ENCODE measurements around the gene FKBP3.
"Not testable (repeated sequence)": the region's sequence is repeated elsewhere in the genome, so short reads cannot be mapped to it uniquely, and the experiment has no call there.

Gene FKBP3

GRCh38 chr14:45083976-45084722 lies 50.1 kb downstream of the FKBP3 start, which contains the start of gene PRPF39:
PRPF39 (plus strand) TSS chr14:45084116; CDS start chr14:45095240, 11,124 bp downstream.
- H3K4me1 Mint-ChIP-seq = peaks cover 54% of the 10 kb centered on the region
- peak within 1 kb of the TSS; percentile 95 for H3K4me3 Mint-ChIP-seq
- peak within 1 kb of the TSS; percentile 97 for H3K27ac Mint-ChIP-seq
- peak; percentile 98 for ATAC-seq
- H3K9me3 Mint-ChIP-seq = no peaks in the 10 kb centered on the region
- no peaks in the 10 kb centered on the region for H3K27me3 Mint-ChIP-seq
- peaks cover 7% of the 10 kb centered on the region for H3K36me3 Mint-ChIP-seq

GRCh38 chr14:45083617-45083975 lies 50.7 kb downstream of the FKBP3 start:
- Mint-ChIP-seq H3K27me3 (no peaks in the 10 kb centered on the region), H3K36me3 (peaks cover 7% of the 10 kb centered on the region), H3K27ac (peak overlapping the region; percentile 97), H3K9me3 (no peaks in the 10 kb centered on the region), H3K4me1 (peaks cover 49% of the 10 kb centered on the region), H3K4me3 (peak overlapping the region; percentile 95)
- ATAC-seq = no peak

GRCh38 chr14:45082420-45082819 lies 51.9 kb downstream of the FKBP3 start:
- Mint-ChIP-seq H3K4me3 (no peak overlapping the region), H3K4me1 (peaks cover 39% of the 10 kb centered on the region), H3K27me3 (no peaks in the 10 kb centered on the region), H3K9me3 (no peaks in the 10 kb centered on the region), H3K27ac (no peak overlapping the region), H3K36me3 (no peaks in the 10 kb centered on the region)
- no peak for ATAC-seq

GRCh38 chr14:45081096-45081495 lies 53.2 kb downstream of the FKBP3 start:
- not testable (repeated sequence) for H3K9me3 Mint-ChIP-seq, H3K36me3 Mint-ChIP-seq, ATAC-seq, H3K4me3 Mint-ChIP-seq, H3K27me3 Mint-ChIP-seq, H3K27ac Mint-ChIP-seq
- peaks cover 26% of the 10 kb centered on the region for H3K4me1 Mint-ChIP-seq

- ATAC-seq, H3K27me3 Mint-ChIP-seq, H3K36me3 Mint-ChIP-seq, H3K27ac Mint-ChIP-seq, H3K9me3 Mint-ChIP-seq, H3K4me3 Mint-ChIP-seq: not testable (repeated sequence)
- peaks cover 20% of the 10 kb centered on the region for H3K4me1 Mint-ChIP-seq
Measured at GRCh38 chr14:45080416-45080968, 53.8 kb downstream of the FKBP3 start.

GRCh38 chr14:45078323-45078722 lies 56.0 kb downstream of the FKBP3 start:
- no peaks in the 10 kb centered on the region for H3K36me3 Mint-ChIP-seq
- no peak for ATAC-seq
- no peak overlapping the region for H3K27ac Mint-ChIP-seq
- no peaks in the 10 kb centered on the region for H3K9me3 Mint-ChIP-seq
- H3K4me1 Mint-ChIP-seq = peaks cover 3% of the 10 kb centered on the region
- H3K27me3 Mint-ChIP-seq = no peaks in the 10 kb centered on the region
- H3K4me3 Mint-ChIP-seq = no peak overlapping the region

- ATAC-seq = no peak
- no peak overlapping the region for H3K4me3 Mint-ChIP-seq
- no peaks in the 10 kb centered on the region for H3K4me1 Mint-ChIP-seq
- H3K9me3 Mint-ChIP-seq = no peaks in the 10 kb centered on the region
- H3K27ac Mint-ChIP-seq = no peak overlapping the region
- H3K36me3 Mint-ChIP-seq = peaks cover 20% of the 10 kb centered on the region
- H3K27me3 Mint-ChIP-seq = no peaks in the 10 kb centered on the region
Measured at GRCh38 chr14:45073231-45073879, 60.9 kb downstream of the FKBP3 start.

- H3K9me3 Mint-ChIP-seq = no peaks in the 10 kb centered on the region
- H3K4me1 Mint-ChIP-seq = no peaks in the 10 kb centered on the region
Measured at GRCh38 chr14:45072126-45072525, 62.2 kb downstream of the FKBP3 start.

GRCh38 chr14:45070215-45070614 lies 64.1 kb downstream of the FKBP3 start:
- H3K4me3 Mint-ChIP-seq = no peak overlapping the region
- H3K27ac Mint-ChIP-seq = no peak overlapping the region
- H3K27me3 Mint-ChIP-seq = no peaks in the 10 kb centered on the region

More at GRCh38 chr14:45072126-45072525, 62.2 kb downstream of the FKBP3 start:
- H3K36me3 Mint-ChIP-seq = peaks cover 20% of the 10 kb centered on the region
- no peak overlapping the region for H3K4me3 Mint-ChIP-seq
- no peak overlapping the region for H3K27ac Mint-ChIP-seq
- no peaks in the 10 kb centered on the region for H3K27me3 Mint-ChIP-seq
- no peak for ATAC-seq

GRCh38 chr14:45068396-45068795 lies 65.9 kb downstream of the FKBP3 start:
- no peak for ATAC-seq
- Mint-ChIP-seq H3K9me3 (no peaks in the 10 kb centered on the region), H3K4me3 (no peak overlapping the region), H3K27ac (no peak overlapping the region), H3K4me1 (peaks cover 4% of the 10 kb centered on the region), H3K27me3 (no peaks in the 10 kb centered on the region), H3K36me3 (peaks cover 34% of the 10 kb centered on the region)

More at GRCh38 chr14:45070215-45070614, 64.1 kb downstream of the FKBP3 start:
- Mint-ChIP-seq H3K36me3 (peaks cover 20% of the 10 kb centered on the region), H3K4me1 (no peaks in the 10 kb centered on the region), H3K9me3 (no peaks in the 10 kb centered on the region)
- ATAC-seq = no peak

GRCh38 chr14:45066667-45067066 lies 67.6 kb downstream of the FKBP3 start:
- Mint-ChIP-seq H3K27me3 (no peaks in the 10 kb centered on the region), H3K9me3 (no peaks in the 10 kb centered on the region)
- no peak for ATAC-seq

GRCh38 chr14:45065956-45066355 lies 68.3 kb downstream of the FKBP3 start:
- no peak overlapping the region for H3K4me3 Mint-ChIP-seq
- no peak for ATAC-seq
- H3K27ac Mint-ChIP-seq = no peak overlapping the region
- no peaks in the 10 kb centered on the region for H3K9me3 Mint-ChIP-seq
- H3K4me1 Mint-ChIP-seq = peaks cover 4% of the 10 kb centered on the region
- no peaks in the 10 kb centered on the region for H3K27me3 Mint-ChIP-seq
- H3K36me3 Mint-ChIP-seq = peaks cover 35% of the 10 kb centered on the region

More at GRCh38 chr14:45066667-45067066, 67.6 kb downstream of the FKBP3 start:
- Mint-ChIP-seq H3K36me3 (peaks cover 35% of the 10 kb centered on the region), H3K4me3 (no peak overlapping the region), H3K4me1 (peaks cover 4% of the 10 kb centered on the region), H3K27ac (no peak overlapping the region)

Measured in stimulated activated memory B cell treated with anti-CD40 and anti-IgM and Interleukin-4, amounts not matched to agents 10 μg/mL and 1 μg/mL and 100 μg/mL, for 72 hours (primary cell).